Chondrocyte (in vitro differentiated cells): ENCODE measurements around the gene ENTREP3. TPM values are rescaled to one million over a fixed set of nuclear protein-coding genes. Genes with fewer than 3 reads are reported as not detected.

Source experiments
- DNase-seq: peaks from one replicate; pipeline ENCODE4 v3.0.0; 2021; ENCODE audit warnings: mixed read lengths, low spot score
- H3K27ac Mint-ChIP-seq: one replicate; pipeline ENCODE4 v1.8.0; 2021; ENCODE audit warnings: mild to moderate bottlenecking, moderate library complexity, mixed read lengths; ENCODE audit not compliant: unreplicated experiment
- H3K27me3 Mint-ChIP-seq: 2 replicates; pipeline ENCODE4 v1.8.0; 2021; ENCODE audit warnings: low read depth, mixed read lengths
- H3K36me3 Mint-ChIP-seq: 2 replicates; pipeline ENCODE4 v1.8.0; 2021; ENCODE audit warnings: low read depth, mixed read lengths
- H3K4me1 Mint-ChIP-seq: 2 replicates; pipeline ENCODE4 v1.8.0; 2021; ENCODE audit warnings: low read depth, mild to moderate bottlenecking, mixed read lengths
- H3K4me3 Mint-ChIP-seq: one replicate; pipeline ENCODE4 v1.8.0; 2021; ENCODE audit warnings: mild to moderate bottlenecking, moderate library complexity, mixed read lengths; ENCODE audit not compliant: unreplicated experiment
- H3K9me3 Mint-ChIP-seq: 2 replicates; pipeline ENCODE4 v1.8.0; 2021; ENCODE audit warnings: low read depth, mixed read lengths
- CTCF ChIP-seq: fragments of 200-600 bp; sonication (generic); IDR thresholded peaks from 2 replicates; pipeline ENCODE4 v1.5.0; 2021; ENCODE audit warnings: antibody characterized with exemption, mild to moderate bottlenecking, moderate library complexity
- total RNA-seq: library from RNA; stranded (reverse); gene quantifications from 3 replicates; pipeline ENCODE4 v1.2.1, GENCODE V29; 2021

The ENTREP3 gene
- total RNA-seq, 1 donor from 2014 or later: 42.8 TPM

- Mint-ChIP-seq H3K27me3 (no peaks in the 10 kb centered on the region), H3K9me3 (no peaks in the 10 kb centered on the region), H3K27ac (no peak overlapping the region), H3K36me3 (peaks cover 4% of the 10 kb centered on the region), H3K4me3 (no peak overlapping the region), H3K4me1 (no peaks in the 10 kb centered on the region)
- no peak for TF ChIP-seq CTCF
- DNase-seq: no peak
Measured at GRCh38 chr1:155284476-155284875, 29.2 kb upstream of the ENTREP3 start.

- H3K9me3 Mint-ChIP-seq: no peaks in the 10 kb centered on the region
- peaks cover 7% of the 10 kb centered on the region for H3K4me1 Mint-ChIP-seq
- DNase-seq: no peak
- H3K27ac Mint-ChIP-seq: no peak overlapping the region
- H3K27me3 Mint-ChIP-seq: no peaks in the 10 kb centered on the region
- TF ChIP-seq CTCF: no peak
- H3K36me3 Mint-ChIP-seq: peaks cover 4% of the 10 kb centered on the region
- H3K4me3 Mint-ChIP-seq: no peak overlapping the region
Measured at GRCh38 chr1:155282488-155283091, 27.3 kb upstream of the ENTREP3 start.

GRCh38 chr1:155279268-155279667 lies 24.0 kb upstream of the ENTREP3 start:
- no peaks in the 10 kb centered on the region for H3K9me3 Mint-ChIP-seq
- no peaks in the 10 kb centered on the region for H3K27me3 Mint-ChIP-seq
- no peak overlapping the region for H3K4me3 Mint-ChIP-seq
- no peak for TF ChIP-seq CTCF
- peaks cover 4% of the 10 kb centered on the region for H3K36me3 Mint-ChIP-seq
- H3K27ac Mint-ChIP-seq: no peak overlapping the region
- H3K4me1 Mint-ChIP-seq: peaks cover 15% of the 10 kb centered on the region
- DNase-seq: no peak

- no peak overlapping the region for H3K27ac Mint-ChIP-seq
- no peaks in the 10 kb centered on the region for H3K27me3 Mint-ChIP-seq
- H3K4me3 Mint-ChIP-seq: peak overlapping the region; percentile 75
- H3K36me3 Mint-ChIP-seq: peaks cover 4% of the 10 kb centered on the region
- no peak for TF ChIP-seq CTCF
- no peak for DNase-seq
- H3K4me1 Mint-ChIP-seq: peaks cover 17% of the 10 kb centered on the region
- no peaks in the 10 kb centered on the region for H3K9me3 Mint-ChIP-seq
Measured at GRCh38 chr1:155278689-155279160, 23.4 kb upstream of the ENTREP3 start.

- no peaks in the 10 kb centered on the region for H3K27me3 Mint-ChIP-seq
- no peaks in the 10 kb centered on the region for H3K9me3 Mint-ChIP-seq
- no peak overlapping the region for H3K27ac Mint-ChIP-seq
- H3K4me1 Mint-ChIP-seq: peaks cover 19% of the 10 kb centered on the region
- no peak for DNase-seq
- H3K36me3 Mint-ChIP-seq: peaks cover 4% of the 10 kb centered on the region
- H3K4me3 Mint-ChIP-seq: peak overlapping the region; percentile 75
- peak; percentile 50 for TF ChIP-seq CTCF
Measured at GRCh38 chr1:155277902-155278688, 22.8 kb upstream of the ENTREP3 start.
